ENCODE results near the gene LYPD3. TPM values are rescaled to one million over a fixed set of nuclear protein-coding genes. Genes with fewer than 3 reads are reported as not detected.

The LYPD3 gene
- total RNA-seq, 2 experiments from 2014 or later, result 0.73 to 0.84 TPM

GRCh38 chr19:43481701-43482100 lies 16.3 kb upstream of the LYPD3 start:
- H3K4me3 Mint-ChIP-seq, result no peak overlapping the region
- H3K27me3 Mint-ChIP-seq, result no peaks in the 10 kb centered on the region
- no peaks in the 10 kb centered on the region for H3K4me1 Mint-ChIP-seq
- CTCF ChIA-PET, result no interaction called here
- POLR2A ChIA-PET, result no interaction called here
- DNase-seq, result no peak
- no peak overlapping the region for H3K27ac Mint-ChIP-seq
- no peaks in the 10 kb centered on the region for H3K9me3 Mint-ChIP-seq
- H3K36me3 Mint-ChIP-seq (ENCODE audit: low read depth), result peaks cover 2% of the 10 kb centered on the region

GRCh38 chr19:43480574-43480973 lies 15.2 kb upstream of the LYPD3 start:
- Mint-ChIP-seq H3K4me3 (no peak overlapping the region), H3K36me3 (ENCODE audit: low read depth) (peaks cover 2% of the 10 kb centered on the region), H3K4me1 (peaks cover 6% of the 10 kb centered on the region), H3K9me3 (peaks cover under 1% of the 10 kb centered on the region), H3K27ac (no peak overlapping the region), H3K27me3 (no peaks in the 10 kb centered on the region)
- CTCF ChIA-PET, result interaction anchor here (0.6 to 1.8 kb wide), 7 partner anchors 12 to 1451 kb away, joined by 3 to 12 read pairs (median 3); partner anchors contain the start of gene LYPD3
- DNase-seq, result no peak
- POLR2A ChIA-PET, result no interaction called here

- DNase-seq, result no peak
- Mint-ChIP-seq H3K9me3 (peaks cover 3% of the 10 kb centered on the region), H3K4me1 (peaks cover 12% of the 10 kb centered on the region), H3K27ac (no peak overlapping the region), H3K36me3 (ENCODE audit: low read depth) (peaks cover 6% of the 10 kb centered on the region), H3K27me3 (no peaks in the 10 kb centered on the region), H3K4me3 (no peak overlapping the region)
- ChIA-PET POLR2A (no interaction called here), CTCF (interaction anchor here (0.6 to 1.8 kb wide), 9 partner anchors 9 to 1451 kb away, joined by 3 to 12 read pairs (median 3); partner anchors contain the start of gene LYPD3)
These were observed 14.7 kb upstream of the LYPD3 start for GRCh38 chr19:43479961-43480561.

- CTCF ChIA-PET, result interaction anchor here (1.8 kb wide), 1 partner anchor 16 kb away, joined by 12 read pairs; no protein-coding TSS in a partner anchor
- H3K9me3 Mint-ChIP-seq, result peaks cover 3% of the 10 kb centered on the region
- DNase-seq, result no peak
- H3K27me3 Mint-ChIP-seq, result no peaks in the 10 kb centered on the region
- H3K27ac Mint-ChIP-seq, result no peak overlapping the region
- POLR2A ChIA-PET, result no interaction called here
- H3K36me3 Mint-ChIP-seq (ENCODE audit: low read depth), result peaks cover 6% of the 10 kb centered on the region
- H3K4me3 Mint-ChIP-seq, result no peak overlapping the region
- peaks cover 12% of the 10 kb centered on the region for H3K4me1 Mint-ChIP-seq
These were observed 13.8 kb upstream of the LYPD3 start for GRCh38 chr19:43479226-43479625.

GRCh38 chr19:43478323-43478722 lies 12.9 kb upstream of the LYPD3 start:
- Mint-ChIP-seq H3K36me3 (ENCODE audit: low read depth) (peaks cover 6% of the 10 kb centered on the region), H3K4me1 (peaks cover 12% of the 10 kb centered on the region), H3K9me3 (peaks cover 3% of the 10 kb centered on the region), H3K27me3 (no peaks in the 10 kb centered on the region), H3K4me3 (no peak overlapping the region), H3K27ac (no peak overlapping the region)
- POLR2A ChIA-PET, result no interaction called here
- DNase-seq, result no peak
- CTCF ChIA-PET, result no interaction called here

- peaks cover 6% of the 10 kb centered on the region for H3K36me3 Mint-ChIP-seq (ENCODE audit: low read depth)
- H3K4me3 Mint-ChIP-seq, result no peak overlapping the region
- no peak overlapping the region for H3K27ac Mint-ChIP-seq
- H3K9me3 Mint-ChIP-seq, result peaks cover 3% of the 10 kb centered on the region
- DNase-seq, result no peak
- ChIA-PET CTCF (no interaction called here), POLR2A (no interaction called here)
- no peaks in the 10 kb centered on the region for H3K27me3 Mint-ChIP-seq
- peaks cover 14% of the 10 kb centered on the region for H3K4me1 Mint-ChIP-seq
These were observed 11.2 kb upstream of the LYPD3 start for GRCh38 chr19:43476606-43477005.

GRCh38 chr19:43474986-43475705 lies 9.7 kb upstream of the LYPD3 start:
- H3K27ac Mint-ChIP-seq, result peak overlapping the region; percentile 82
- H3K36me3 Mint-ChIP-seq (ENCODE audit: low read depth), result peaks cover 6% of the 10 kb centered on the region
- H3K27me3 Mint-ChIP-seq, result no peaks in the 10 kb centered on the region
- peaks cover 25% of the 10 kb centered on the region for H3K4me1 Mint-ChIP-seq
- ChIA-PET POLR2A (no interaction called here), CTCF (interaction anchor here (1.1 kb wide), 1 partner anchor 12 kb away, joined by 5 read pairs; no protein-coding TSS in a partner anchor)
- peak overlapping the region; percentile 62 for H3K4me3 Mint-ChIP-seq
- peak; percentile 93 for DNase-seq
- H3K9me3 Mint-ChIP-seq, result peaks cover 3% of the 10 kb centered on the region

GRCh38 chr19:43474487-43474886 lies 9.1 kb upstream of the LYPD3 start:
- H3K4me3 Mint-ChIP-seq, result no peak overlapping the region
- H3K4me1 Mint-ChIP-seq, result peaks cover 30% of the 10 kb centered on the region
- peaks cover 6% of the 10 kb centered on the region for H3K36me3 Mint-ChIP-seq (ENCODE audit: low read depth)
- no peak overlapping the region for H3K27ac Mint-ChIP-seq
- POLR2A ChIA-PET, result no interaction called here
- H3K9me3 Mint-ChIP-seq, result peaks cover 3% of the 10 kb centered on the region
- no peak for DNase-seq
- no peaks in the 10 kb centered on the region for H3K27me3 Mint-ChIP-seq
- CTCF ChIA-PET, result interaction anchor here (0.6 to 1.1 kb wide), 2 partner anchors 11 to 429 kb away, joined by 3 to 5 read pairs; no protein-coding TSS in a partner anchor

GRCh38 chr19:43471091-43471490 lies 5.7 kb upstream of the LYPD3 start:
- ChIA-PET CTCF (no interaction called here), POLR2A (no interaction called here)
- peaks cover 53% of the 10 kb centered on the region for H3K4me1 Mint-ChIP-seq
- H3K27ac Mint-ChIP-seq, result peak overlapping the region; percentile 9
- peaks cover 4% of the 10 kb centered on the region for H3K36me3 Mint-ChIP-seq (ENCODE audit: low read depth)
- H3K4me3 Mint-ChIP-seq, result no peak overlapping the region
- no peaks in the 10 kb centered on the region for H3K27me3 Mint-ChIP-seq
- peaks cover 3% of the 10 kb centered on the region for H3K9me3 Mint-ChIP-seq
- DNase-seq, result no peak

GRCh38 chr19:43470288-43470687 lies 4.9 kb upstream of the LYPD3 start:
- CTCF ChIA-PET, result no interaction called here
- POLR2A ChIA-PET, result no interaction called here
- Mint-ChIP-seq H3K4me3 (no peak overlapping the region), H3K27me3 (no peaks in the 10 kb centered on the region), H3K4me1 (peaks cover 50% of the 10 kb centered on the region), H3K36me3 (ENCODE audit: low read depth) (peaks cover under 1% of the 10 kb centered on the region), H3K9me3 (peaks cover under 1% of the 10 kb centered on the region), H3K27ac (peak overlapping the region; percentile 69)
- DNase-seq, result peak; percentile 34

GRCh38 chr19:43469160-43469480 lies 3.7 kb upstream of the LYPD3 start:
- DNase-seq, result peak; percentile 37
- H3K9me3 Mint-ChIP-seq, result no peaks in the 10 kb centered on the region
- ChIA-PET POLR2A (no interaction called here), CTCF (interaction anchor here (0.5 kb wide), 1 partner anchor 1050 kb away, joined by 3 read pairs; no protein-coding TSS in a partner anchor)
- no peaks in the 10 kb centered on the region for H3K27me3 Mint-ChIP-seq
- H3K4me1 Mint-ChIP-seq, result peaks cover 53% of the 10 kb centered on the region
- H3K4me3 Mint-ChIP-seq, result no peak overlapping the region
- H3K27ac Mint-ChIP-seq, result peak overlapping the region; percentile 85
- H3K36me3 Mint-ChIP-seq (ENCODE audit: low read depth), result no peaks in the 10 kb centered on the region

- no peak for DNase-seq
- no peaks in the 10 kb centered on the region for H3K36me3 Mint-ChIP-seq (ENCODE audit: low read depth)
- no peaks in the 10 kb centered on the region for H3K27me3 Mint-ChIP-seq
- H3K4me3 Mint-ChIP-seq, result no peak overlapping the region
- peak overlapping the region; percentile 85 for H3K27ac Mint-ChIP-seq
- H3K9me3 Mint-ChIP-seq, result no peaks in the 10 kb centered on the region
- peaks cover 57% of the 10 kb centered on the region for H3K4me1 Mint-ChIP-seq
- ChIA-PET CTCF (interaction anchor here (0.5 to 1.5 kb wide), 3 partner anchors 11 to 1049 kb away, joined by 3 to 5 read pairs (median 3); no protein-coding TSS in a partner anchor), POLR2A (no interaction called here)
These were observed 3.1 kb upstream of the LYPD3 start for GRCh38 chr19:43468354-43469159.

GRCh38 chr19:43467730-43468129 lies 2.3 kb upstream of the LYPD3 start:
- Mint-ChIP-seq H3K4me1 (peaks cover 62% of the 10 kb centered on the region), H3K9me3 (no peaks in the 10 kb centered on the region), H3K36me3 (ENCODE audit: low read depth) (no peaks in the 10 kb centered on the region), H3K4me3 (no peak overlapping the region), H3K27me3 (no peaks in the 10 kb centered on the region), H3K27ac (peak overlapping the region; percentile 85)
- POLR2A ChIA-PET, result no interaction called here
- CTCF ChIA-PET, result interaction anchor here (0.8 to 1.5 kb wide), 2 partner anchors 12 to 21 kb away, joined by 3 to 5 read pairs; no protein-coding TSS in a partner anchor
- DNase-seq, result no peak
